8988T (cell line): ENCODE results near the gene ABHD1.

Experiments used
- DNase-seq: peaks from one replicate; pipeline ENCODE4 v3.0.0; 2011

ABHD1 gene

DNA sequence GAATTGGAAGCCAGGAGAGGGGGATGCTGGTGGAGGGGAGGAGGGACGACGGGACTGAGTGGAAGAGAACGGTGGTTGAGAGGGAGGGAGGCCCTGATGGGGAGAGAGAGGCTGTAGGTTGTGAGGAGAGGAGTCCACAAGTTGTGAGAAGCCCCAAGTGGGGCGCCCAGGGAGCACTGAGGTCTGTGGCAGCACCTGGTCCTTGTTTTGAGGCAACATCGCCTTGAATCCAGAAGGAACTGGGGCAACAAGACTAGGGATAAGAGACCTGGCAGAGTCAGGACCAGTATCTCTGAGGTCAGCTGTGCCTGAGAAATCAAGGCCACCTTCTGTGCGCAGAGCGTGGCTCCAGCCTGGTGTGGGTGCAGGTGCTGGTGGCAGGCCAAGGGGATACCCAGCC is 14.5 kb downstream of the ABHD1 start:
- DNase-seq, result no peak

GRCh38 chr2:27139310-27139709 is 15.7 kb downstream of the ABHD1 start, which contains the start of gene PRR30:
Gene PRR30 (minus strand): TSS chr2:27139410. CDS start chr2:27138329, 1,081 bp downstream.
- no peak for DNase-seq

DNA sequence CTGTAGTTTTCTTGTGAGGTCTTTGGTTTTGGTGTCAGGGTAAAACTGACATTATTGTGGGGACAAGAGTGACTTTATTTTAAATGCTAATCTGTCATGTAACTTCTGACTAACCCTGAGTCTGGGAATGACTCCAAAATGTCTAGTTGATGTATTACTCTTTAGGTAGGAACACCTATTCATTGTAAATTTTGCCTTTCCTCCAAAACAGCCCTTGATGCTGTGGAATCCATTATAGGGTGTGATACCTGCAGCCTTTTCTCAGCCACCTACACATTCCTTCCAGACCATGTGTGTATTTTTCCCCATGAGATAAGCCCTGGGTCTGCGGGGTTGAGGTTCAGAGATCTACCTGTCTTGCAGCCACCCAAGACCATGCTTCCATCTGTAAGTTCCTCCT is 19.7 kb downstream of the ABHD1 start:
- no peak for DNase-seq

GRCh38 chr2:27145682-27146081 is 22.1 kb downstream of the ABHD1 start:
- DNase-seq, result no peak

DNA sequence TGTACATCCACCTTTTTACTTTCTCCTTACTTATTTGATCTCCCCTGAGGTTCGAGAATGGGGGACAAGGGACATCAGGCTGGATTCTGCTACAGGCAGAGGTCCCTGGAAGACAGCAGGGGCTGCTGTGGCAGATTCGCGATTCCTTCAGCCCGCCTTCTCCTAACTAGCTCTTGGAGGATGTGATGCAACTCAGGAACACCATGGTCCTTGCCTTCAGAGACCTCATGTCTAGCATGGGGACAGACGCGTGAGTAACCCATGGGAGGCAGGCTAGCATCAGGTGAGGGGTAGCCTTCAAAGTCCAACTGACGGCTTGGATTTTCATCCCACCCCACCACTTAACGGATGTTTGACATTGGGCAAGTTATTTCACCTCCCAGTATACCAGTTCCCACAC is 24.3 kb downstream of the ABHD1 start:
- no peak for DNase-seq

- no peak for DNase-seq
These were observed 25.3 kb downstream of the ABHD1 start, which contains the start of gene TCF23 for GRCh38 chr2:27148801-27149439. Gene TCF23 (plus strand): TSS chr2:27149004. CDS start chr2:27149134, 130 bp downstream.

GRCh38 chr2:27149570-27150405 is 26.2 kb downstream of the ABHD1 start:
- DNase-seq, result no peak

- no peak for DNase-seq
These were observed 27.1 kb downstream of the ABHD1 start for GRCh38 chr2:27150639-27151230.

- no peak for DNase-seq
These were observed 28.6 kb downstream of the ABHD1 start for GRCh38 chr2:27152102-27152795.

GRCh38 chr2:27152796-27153464 is 29.3 kb downstream of the ABHD1 start:
- no peak for DNase-seq

DNA sequence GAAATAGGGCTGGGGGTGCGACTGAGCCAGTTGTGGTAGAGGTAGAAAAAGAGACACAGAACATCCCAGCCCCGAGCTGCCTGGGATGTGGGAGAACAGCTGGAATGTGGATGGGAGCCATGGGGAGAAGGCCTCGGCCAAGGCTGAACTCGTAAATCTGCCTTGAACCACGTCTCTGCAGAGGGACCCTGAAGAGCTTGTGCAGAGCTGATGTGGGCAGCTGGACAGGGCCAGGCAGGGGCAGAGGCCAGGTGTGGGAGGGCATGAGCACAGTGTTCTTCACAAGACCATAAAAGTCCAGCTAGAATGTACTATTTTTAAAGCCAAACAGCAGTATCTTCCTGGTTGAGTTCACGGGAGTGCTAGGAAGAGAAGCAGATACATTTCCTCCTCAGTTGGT is 30.9 kb downstream of the ABHD1 start:
- no peak for DNase-seq

GRCh38 chr2:27155069-27155520 is 31.5 kb downstream of the ABHD1 start:
- no peak for DNase-seq

GRCh38 chr2:27158468-27158867 is 34.9 kb downstream of the ABHD1 start:
- no peak for DNase-seq

DNA sequence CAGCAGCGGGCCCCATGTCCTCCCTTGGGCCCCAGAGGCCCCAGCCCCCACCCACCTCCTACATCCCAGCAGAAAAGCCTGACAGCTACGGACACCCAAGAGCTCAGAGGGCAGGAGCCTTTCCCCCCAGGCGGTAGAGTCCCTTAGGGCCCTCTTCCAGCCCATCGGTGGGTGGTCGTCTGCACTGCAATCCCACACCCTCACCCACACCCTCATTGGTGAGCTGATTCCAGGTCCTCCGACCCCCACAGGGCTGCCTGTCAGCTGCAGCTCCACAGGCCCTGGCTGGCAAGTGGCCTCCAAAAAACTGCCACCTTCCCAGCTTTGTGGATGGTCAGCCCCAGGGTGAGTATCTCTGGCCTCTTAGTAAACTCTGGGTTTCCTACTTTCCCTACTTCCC is 35.7 kb downstream of the ABHD1 start:
- DNase-seq, result no peak

GRCh38 chr2:27160191-27160590 is 36.6 kb downstream of the ABHD1 start:
- DNase-seq, result no peak

- no peak for DNase-seq
These were observed 38.8 kb downstream of the ABHD1 start for GRCh38 chr2:27162151-27163121.

- no peak for DNase-seq
These were observed 41.5 kb downstream of the ABHD1 start for GRCh38 chr2:27164960-27165763.

DNA sequence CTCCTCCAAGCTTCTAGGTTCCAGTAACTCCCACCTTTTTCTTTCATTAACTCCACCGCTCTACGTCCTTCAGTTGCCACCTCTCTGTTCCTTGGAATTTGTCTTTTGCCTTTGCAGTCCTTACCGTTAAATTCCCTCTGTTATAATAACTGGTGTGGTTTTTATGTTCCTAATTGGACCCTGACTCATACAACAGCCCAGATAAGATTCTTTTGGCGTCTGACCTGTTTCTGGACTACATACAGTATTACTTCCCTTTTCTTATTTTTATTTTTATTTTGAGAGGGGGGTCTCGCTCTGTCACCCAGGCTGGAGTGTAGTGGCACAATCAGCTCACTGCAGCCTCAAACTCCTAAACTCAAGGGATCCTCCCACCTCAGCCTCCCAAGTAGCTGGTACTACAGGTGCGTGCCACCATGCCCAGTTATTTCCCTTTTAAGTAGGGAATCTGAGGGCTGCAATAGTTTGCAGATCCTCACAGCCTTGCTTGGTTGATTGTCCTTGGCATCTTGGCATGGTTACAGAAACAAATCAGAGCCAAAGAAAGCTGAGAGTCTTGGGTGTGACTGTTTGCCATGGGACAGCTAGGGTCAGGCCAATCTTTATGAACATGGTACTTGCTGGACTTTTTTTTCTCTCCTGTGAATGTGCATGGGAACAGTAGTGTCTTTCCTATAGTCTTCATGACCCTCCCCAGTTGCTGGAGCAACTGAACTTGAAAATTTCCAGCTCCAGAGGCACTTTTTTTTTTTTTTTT is 47.1 kb downstream of the ABHD1 start:
- no peak for DNase-seq

DNA sequence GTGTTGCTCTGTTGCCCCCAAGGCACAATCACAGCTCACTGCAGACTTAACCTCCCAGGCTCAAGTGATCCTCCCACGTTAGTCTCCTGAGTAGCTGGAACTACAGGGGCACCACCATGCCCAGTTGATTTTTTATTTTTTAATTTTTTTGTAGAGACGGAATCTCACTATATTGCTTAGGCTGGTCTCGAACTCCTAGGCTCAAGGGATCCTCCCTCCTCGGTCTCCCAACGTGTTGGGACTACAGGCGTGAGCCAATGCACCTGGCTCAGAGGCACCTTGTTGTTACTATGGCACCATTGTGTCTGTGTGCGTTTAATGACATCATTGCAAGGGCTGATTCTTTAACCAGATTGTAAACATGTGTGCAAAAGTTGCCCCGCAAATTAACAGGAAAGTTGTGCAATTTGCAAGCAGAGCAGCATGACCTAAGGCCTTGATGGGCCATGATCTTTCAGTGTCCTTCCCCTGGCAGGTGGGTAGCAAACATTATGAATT is 47.8 kb downstream of the ABHD1 start:
- no peak for DNase-seq
